Brain pericyte (primary cell): ENCODE measurements around the gene PTPRM.
A peak's percentile ranks its signal among the peaks of the same experiment; 100 is the strongest.

ENCODE experiments used
- DNase-seq: peaks from one replicate; pipeline ENCODE4 v3.0.0-alpha.2; 2012; ENCODE audit warnings: low read depth, low spot score

The PTPRM gene

DNA sequence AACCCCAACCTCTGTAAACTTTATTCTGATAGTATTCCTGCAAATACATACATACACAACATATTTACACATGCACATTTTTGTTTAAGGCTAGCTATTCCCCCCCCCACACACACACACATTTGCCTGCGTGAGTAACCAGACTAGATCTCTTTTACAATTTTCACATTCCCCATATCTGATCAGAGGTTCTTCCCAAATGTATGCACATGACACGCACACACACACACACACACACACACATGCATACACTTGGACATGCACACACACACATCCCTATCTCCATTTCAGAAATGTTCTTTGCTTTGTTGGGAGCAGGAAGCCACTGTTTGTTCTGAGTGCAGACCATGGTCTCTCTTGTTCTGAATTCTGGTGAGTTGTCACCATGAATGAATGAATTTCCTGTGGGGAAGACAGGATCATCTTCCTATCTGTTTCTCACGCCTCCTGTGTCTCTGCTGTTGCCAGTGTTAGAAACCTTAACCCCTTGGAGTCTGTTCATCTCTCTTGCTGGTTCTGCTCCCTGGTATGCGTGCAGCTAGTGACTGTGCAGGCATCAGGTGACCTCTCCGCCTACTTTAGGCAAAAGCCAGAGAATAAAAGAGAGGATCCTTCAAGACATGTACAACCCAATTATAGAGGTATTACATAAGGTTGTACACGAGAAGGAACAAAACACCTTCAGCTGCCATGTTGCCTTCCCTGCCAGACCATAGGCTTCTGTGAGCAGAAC is 791.1 kb downstream of the PTPRM start:
- DNase-seq: no peak

GRCh38 chr18:8359076-8359475 is 792.0 kb downstream of the PTPRM start:
- DNase-seq: no peak

DNA sequence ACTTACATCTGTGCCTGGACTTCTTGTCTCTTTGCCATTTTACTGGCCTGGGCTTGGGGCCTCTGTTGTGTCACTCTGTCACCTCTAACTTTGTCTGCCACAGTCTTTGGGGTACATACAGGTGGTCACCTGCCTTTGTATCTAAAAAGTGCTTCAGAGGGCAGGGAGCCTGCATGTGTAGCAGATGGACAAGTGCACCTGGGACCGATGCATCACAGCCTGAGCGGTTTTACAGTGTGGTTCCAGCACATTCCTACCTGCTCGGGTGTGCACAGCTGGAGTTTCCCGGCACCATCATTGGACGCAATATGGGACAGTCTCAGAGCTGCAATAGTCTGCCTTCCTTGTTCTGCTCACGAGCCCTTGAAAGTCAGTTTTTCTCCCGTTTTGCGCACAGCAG is 792.4 kb downstream of the PTPRM start:
- no peak for DNase-seq

DNA sequence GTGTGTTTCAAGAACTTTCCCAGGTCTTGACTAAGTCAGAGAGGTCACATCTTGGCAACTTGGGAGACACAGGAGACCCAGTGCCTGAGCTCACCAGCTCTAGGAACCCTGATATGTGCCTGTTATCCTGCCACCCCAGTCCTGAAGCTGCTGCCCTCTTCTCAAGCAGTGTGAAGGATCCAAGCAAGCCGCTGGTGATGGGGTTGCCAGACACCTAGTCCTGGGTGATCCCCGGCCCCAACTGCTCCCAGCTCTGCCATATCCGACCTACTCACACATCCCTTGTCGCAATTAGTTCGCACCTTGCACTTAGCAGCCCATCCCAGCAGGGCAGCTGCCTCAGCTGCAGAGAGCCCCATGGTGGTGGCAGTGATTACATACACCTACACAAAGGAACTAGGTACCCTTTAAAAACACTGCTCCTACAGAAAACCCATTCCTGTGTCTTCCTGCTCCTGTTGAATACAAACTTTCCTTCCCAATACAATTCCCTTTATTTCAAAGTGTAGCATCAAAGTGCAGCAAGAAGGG is 794.9 kb downstream of the PTPRM start:
- no peak for DNase-seq

GRCh38 chr18:8362863-8363262 is 795.7 kb downstream of the PTPRM start:
- DNase-seq: no peak

- DNase-seq: no peak
Measured at GRCh38 chr18:8364385-8364784, 797.3 kb downstream of the PTPRM start.

- DNase-seq: no peak
Measured at GRCh38 chr18:8365006-8365405, 797.9 kb downstream of the PTPRM start.

DNA sequence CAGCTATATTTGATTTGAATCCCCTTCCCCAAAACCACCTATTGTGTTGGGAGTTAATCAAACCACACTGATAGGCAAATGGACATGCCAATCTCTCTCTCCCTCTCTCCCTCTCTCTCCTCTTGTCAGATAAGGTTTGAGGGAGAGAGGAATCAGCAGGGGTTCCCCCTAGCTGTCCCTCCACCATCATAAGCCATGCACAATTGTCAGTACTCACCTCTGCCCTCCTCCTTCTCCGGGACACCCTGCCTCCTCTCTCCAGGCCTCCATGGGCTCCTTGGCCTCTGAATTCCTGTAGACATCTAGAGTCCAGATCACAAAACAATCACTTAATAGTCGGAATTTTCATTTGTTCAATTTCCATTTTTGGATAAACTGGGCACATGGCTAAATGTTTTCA is 798.4 kb downstream of the PTPRM start:
- DNase-seq: no peak

- DNase-seq: no peak
Measured at GRCh38 chr18:8366070-8366469, 799.0 kb downstream of the PTPRM start.

GRCh38 chr18:8366656-8367055 is 799.5 kb downstream of the PTPRM start:
- no peak for DNase-seq

DNA sequence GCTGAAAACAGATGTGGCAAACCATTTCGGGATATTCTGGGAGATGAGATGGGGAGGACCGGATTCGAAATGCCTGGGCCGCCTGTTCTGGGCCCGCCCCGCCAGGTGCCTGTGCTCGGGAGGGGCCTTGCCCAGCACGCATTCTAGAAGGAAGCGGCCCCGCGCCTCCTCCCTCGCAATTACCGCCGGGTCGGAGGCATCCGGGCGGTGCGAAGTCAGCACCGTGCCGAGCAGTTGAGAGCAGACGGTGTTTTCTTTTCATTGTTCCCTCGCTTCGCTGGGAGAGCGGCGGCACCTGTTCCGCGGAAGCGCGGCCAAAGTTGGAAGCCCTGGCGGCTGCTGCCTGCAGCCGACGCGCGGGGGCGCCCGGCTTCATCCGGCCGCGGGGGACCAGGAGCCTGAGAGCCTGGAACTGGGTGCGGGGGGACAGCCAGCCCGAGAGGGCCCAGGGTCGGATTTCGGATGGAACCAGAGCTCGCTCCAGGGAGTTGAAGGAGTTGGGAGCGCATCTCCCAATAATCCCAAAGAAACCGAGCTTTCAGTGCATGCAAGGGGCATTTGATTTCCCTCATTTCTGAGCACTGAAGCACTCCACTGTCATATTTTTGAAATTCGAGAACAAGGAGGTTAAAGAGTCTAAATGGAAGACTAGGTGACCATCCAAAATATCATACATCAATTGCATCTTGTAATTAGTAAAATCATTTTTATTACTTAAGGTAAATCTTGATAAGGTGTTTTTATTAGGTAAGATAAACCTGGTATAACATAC is 800.3 kb downstream of the PTPRM start:
- DNase-seq: no peak

DNA sequence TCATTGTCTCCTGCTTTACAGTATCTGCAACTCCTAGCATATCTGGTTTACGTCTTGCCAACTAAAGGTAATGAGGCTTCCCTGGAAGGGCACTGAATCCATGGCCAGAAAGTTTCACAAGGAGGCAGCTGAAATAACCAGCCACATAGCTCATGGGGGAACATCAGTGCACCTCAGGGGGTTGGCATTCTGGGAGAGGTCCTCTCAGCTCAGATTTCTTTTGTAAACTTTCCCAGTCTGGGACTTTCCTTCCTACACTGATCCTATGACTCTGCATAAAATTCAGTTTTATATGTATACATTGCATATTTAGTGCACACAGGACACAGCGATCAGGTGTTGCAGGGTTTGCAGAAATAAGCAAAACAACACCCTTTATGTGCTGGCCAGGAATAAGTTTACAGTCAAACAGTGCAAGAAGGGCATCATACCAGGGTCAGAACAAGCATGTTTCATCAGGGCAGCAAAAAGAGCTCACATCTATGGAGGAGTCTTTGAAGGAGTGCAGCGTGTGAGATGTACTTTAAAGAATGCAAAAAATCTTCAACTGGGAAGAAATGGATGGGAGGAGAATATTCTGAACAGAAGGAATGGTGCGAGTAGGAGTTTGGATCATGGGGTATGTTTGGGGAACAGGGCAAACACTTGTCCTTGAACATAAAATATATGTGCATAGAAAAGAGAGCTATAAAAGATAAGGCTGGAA is 801.5 kb downstream of the PTPRM start:
- peak; percentile 41 for DNase-seq

- no peak for DNase-seq
Measured at GRCh38 chr18:8373486-8373885, 806.4 kb downstream of the PTPRM start.

DNA sequence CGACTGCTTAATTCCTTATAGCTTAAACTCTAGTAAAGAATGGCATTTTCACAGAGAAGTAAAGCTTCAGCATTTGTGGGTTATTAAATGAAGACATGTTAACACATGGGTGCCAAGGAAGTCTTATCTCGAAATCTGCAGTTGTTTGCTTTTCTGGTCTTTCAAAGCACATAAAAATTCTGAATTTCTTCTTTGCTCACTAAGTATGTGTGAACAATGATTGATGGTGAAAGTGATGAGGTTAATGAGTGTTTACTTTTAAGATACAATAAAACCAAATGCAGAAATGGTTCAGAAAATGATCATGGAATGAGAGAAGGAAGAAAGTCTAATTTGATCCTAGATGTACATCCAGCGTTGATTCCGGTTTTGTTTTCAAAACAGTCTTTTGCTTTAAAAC is 807.6 kb downstream of the PTPRM start:
- DNase-seq: no peak

DNA sequence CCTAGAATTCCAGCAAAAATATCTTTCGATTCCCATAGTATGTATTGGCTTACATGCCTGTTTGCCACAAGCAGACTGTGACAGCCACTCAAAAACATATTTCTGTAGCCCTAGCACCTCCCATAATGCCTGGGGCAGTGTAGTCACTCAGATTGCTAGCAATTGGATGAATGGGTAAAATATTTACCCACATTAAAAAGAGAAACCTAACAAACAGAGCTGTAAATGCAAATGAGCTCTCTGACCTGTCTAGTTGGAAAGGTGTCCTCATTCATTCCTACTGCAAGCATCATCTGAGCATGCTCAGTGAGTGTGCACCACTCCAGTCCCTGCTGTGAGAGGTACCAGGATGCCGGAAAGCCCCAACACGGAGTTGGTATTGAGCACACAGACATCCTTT is 808.1 kb downstream of the PTPRM start:
- DNase-seq: no peak

DNA sequence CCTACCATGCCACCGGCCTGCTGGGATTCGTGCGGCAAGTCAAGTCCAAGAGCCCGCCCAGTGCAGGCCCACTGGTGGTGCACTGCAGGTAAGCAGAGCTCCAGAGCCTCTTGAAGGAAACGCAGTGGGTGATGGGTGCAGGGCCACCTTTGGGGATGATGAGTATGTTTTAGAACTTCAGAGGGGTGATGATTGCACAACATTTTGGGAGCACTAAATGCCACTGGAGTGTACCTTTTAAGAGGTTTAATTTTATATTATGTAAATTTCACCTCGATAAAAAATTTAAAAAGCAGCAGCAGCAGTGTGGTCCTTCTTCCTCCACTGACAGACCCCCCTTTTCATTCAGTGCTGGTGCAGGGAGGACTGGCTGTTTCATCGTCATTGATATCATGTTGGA is 809.0 kb downstream of the PTPRM start:
- no peak for DNase-seq

DNA sequence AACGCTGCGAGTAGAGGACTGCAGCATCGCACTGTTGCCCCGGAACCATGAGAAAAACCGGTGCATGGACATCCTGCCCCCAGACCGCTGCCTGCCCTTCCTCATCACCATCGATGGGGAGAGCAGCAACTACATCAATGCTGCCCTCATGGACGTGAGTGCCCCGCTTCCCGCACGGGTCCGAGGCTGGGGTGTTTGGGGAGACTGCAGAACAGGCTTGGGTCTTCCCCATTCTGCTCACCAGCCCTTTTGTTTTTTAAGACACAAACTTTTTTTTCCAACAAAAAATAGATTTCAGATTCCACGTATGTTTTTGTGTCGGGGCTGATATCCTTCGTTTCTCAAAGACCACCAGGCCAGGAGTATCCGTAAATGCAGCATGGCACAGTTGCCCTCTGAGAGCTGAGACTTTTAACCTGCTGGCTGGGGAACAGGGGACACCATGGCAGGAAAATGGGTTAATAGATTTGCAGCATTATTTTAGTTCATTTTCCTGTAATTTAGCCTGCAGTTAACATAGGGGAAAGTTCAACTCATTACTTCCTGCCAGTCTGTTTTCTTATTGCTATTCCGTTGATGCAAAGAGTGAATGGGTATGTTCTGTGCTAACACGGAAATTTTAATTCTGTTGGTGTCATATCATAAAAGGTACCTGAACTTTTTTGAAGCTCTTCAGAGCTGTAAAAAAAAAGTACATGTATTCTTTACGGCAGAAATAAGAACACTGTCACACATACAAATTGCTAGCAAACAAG is 812.2 kb downstream of the PTPRM start:
- DNase-seq: no peak

DNA sequence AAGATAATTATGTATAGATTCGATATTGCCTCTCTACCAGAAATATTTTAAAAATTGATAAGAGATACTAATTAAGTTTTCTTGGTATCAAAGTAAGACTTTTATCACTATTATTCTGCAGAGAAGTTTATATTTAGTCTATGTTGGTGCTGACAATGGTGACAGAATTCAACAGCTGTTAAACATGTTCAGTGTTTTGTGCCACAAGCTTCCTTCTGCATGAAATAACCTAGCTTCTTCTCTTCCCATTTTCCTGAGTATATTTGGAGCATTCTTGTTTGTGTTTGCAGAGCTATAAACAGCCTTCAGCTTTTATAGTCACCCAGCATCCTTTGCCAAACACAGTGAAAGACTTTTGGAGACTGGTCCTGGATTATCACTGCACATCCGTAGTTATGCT is 812.9 kb downstream of the PTPRM start:
- DNase-seq: no peak

- no peak for DNase-seq
Measured at GRCh38 chr18:8380926-8381325, 813.8 kb downstream of the PTPRM start.

DNA sequence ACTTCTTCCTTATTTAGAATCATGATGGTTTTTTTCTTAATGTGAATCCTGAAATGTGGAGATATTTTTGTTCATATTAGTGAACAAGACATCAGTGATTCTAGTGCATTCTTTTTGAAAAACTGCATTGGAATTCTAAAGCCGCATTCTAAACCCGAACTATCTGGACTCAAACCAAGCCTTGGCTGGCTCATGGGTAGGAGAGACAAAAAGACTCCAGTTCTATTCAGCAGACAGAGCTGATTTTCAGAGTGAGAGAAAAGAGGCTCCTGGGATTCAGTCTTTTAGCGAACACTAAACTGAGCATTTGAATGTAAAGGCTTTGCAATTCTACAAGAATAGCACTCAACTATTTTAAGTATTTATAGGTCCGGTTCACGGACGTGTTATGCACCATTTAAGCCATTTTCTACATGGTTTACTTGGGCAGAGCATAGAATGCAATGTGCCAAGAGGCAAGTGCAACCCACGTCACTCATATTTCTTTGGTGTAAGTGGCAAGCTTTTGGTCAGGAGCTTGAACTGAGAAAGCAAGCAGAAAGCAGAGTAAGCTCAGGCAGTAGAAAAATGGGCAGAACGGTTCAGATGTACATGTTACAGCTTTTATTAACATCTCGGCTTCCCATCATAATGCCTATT is 814.8 kb downstream of the PTPRM start:
- no peak for DNase-seq

GRCh38 chr18:8385400-8385799 is 818.3 kb downstream of the PTPRM start:
- DNase-seq: no peak
